ENCODE results near the gene ARHGEF9.

The ARHGEF9 gene

GRCh38 chrX:63744850-63745394 is 40.1 kb downstream of the ARHGEF9 start:
- no peak for DNase-seq

- no peak for DNase-seq
Observed at GRCh38 chrX:63743596-63743995, 41.4 kb downstream of the ARHGEF9 start.

GRCh38 chrX:63740382-63740781 is 44.6 kb downstream of the ARHGEF9 start:
- DNase-seq: no peak

- no peak for DNase-seq
Observed at GRCh38 chrX:63739885-63740284, 45.1 kb downstream of the ARHGEF9 start.

- no peak for DNase-seq
Observed at GRCh38 chrX:63738696-63739095, 46.3 kb downstream of the ARHGEF9 start.

GRCh38 chrX:63737131-63737921 is 47.7 kb downstream of the ARHGEF9 start:
- no peak for DNase-seq

- DNase-seq: no peak
Observed at GRCh38 chrX:63735882-63736281, 49.1 kb downstream of the ARHGEF9 start.

GRCh38 chrX:63720293-63720692 is 64.7 kb downstream of the ARHGEF9 start:
- DNase-seq: no peak

- DNase-seq: no peak
Observed at GRCh38 chrX:63719633-63720032, 65.4 kb downstream of the ARHGEF9 start.

GRCh38 chrX:63718010-63718694 is 66.9 kb downstream of the ARHGEF9 start:
- DNase-seq: no peak

- no peak for DNase-seq
Observed at GRCh38 chrX:63713526-63713925, 71.5 kb downstream of the ARHGEF9 start.

- no peak for DNase-seq
Observed at GRCh38 chrX:63708801-63709200, 76.2 kb downstream of the ARHGEF9 start.

GRCh38 chrX:63702556-63702955 is 82.5 kb downstream of the ARHGEF9 start:
- no peak for DNase-seq

- peak; percentile 37 for DNase-seq
Observed at GRCh38 chrX:63686878-63687714, 97.9 kb downstream of the ARHGEF9 start.

- DNase-seq: no peak
Observed at GRCh38 chrX:63680423-63680822, 104.6 kb downstream of the ARHGEF9 start.

GRCh38 chrX:63679432-63679831 is 105.6 kb downstream of the ARHGEF9 start:
- DNase-seq: no peak

GRCh38 chrX:63675716-63676115 is 109.3 kb downstream of the ARHGEF9 start:
- DNase-seq: no peak

GRCh38 chrX:63673896-63674295 is 111.1 kb downstream of the ARHGEF9 start:
- no peak for DNase-seq

- DNase-seq: no peak
Observed at GRCh38 chrX:63664741-63665140, 120.3 kb downstream of the ARHGEF9 start.

GRCh38 chrX:63664083-63664482 is 120.9 kb downstream of the ARHGEF9 start:
- no peak for DNase-seq

- no peak for DNase-seq
Observed at GRCh38 chrX:63661676-63662075, 123.3 kb downstream of the ARHGEF9 start.

- DNase-seq: no peak
Observed at GRCh38 chrX:63658920-63659319, 126.1 kb downstream of the ARHGEF9 start.

GRCh38 chrX:63657821-63658220 is 127.2 kb downstream of the ARHGEF9 start:
- no peak for DNase-seq
